Midbrain (tissue), 1 donor: Measurements from ENCODE around the gene UBAC1.
"Not testable (repeated sequence)": the region's sequence is repeated elsewhere in the genome, so short reads cannot be mapped to it uniquely, and the experiment has no call there.

ENCODE experiments used
- DNase-seq: peaks from one replicate; lab custom pipeline; 2025; lab: John Stamatoyannopoulos, UW

The UBAC1 gene

DNA sequence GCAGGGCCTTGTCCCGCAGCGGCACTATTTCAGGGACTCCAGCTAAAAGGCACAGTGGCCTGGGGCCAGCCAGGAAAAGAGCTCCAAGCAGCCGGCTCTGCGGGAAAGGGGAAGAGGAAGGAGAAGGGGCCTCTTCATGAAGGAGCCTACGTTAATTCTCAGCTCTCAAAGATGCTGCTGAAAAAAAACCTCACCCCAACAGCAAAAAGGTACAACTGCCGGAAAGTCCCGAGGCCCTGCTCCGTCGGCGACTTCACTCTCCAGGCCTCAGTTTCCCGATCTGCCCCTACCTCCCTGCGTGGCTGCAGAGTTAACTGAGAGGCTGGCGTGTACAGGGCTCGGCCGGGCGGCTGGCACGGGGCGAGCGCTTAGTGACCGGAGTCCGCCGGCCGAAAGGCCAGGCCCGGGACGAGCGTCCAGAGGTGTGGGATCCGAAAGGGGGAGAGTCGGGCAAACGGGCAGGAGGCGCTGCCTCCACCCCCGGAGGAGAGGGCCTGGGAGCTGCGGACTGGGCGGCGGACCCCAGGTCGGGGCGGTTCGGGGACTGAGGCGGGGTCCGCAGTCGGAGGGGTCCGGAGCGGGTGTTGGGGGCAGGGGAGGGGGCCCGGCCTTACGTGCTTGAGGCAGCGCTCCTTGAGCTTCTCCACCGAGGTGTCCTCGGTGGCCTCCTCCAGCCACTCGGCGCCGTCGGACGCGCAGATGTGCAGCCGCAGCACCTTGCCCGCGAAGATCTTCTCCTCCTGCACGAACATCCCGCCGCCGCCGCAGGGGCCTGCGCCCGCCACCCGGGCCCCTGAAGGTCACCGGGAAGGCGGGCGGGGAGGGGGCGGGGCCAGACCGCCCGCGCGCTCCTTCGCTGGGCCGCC lies 529 bp downstream of the UBAC1 start:
- DNase-seq: no peak

DNA sequence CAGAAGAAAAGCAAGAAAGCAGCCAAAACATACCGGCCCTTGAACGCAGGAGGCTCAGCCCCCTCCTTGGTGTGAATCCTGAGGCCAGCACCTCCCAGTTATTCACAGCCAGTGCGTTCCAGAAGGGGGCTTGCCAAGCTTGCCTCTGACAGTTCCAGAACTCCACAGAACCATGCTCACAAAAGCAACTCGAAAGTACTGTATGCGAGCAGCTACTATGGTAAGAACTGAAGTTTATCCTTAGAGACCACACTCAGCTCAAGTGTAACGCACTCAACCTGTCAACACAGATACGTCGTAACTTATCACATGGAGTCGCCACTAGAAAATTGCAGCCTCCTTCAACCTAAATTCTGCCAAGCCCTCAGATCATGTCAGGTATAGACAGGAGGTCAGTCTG lies 1.4 kb downstream of the UBAC1 start:
- DNase-seq: no peak

DNA sequence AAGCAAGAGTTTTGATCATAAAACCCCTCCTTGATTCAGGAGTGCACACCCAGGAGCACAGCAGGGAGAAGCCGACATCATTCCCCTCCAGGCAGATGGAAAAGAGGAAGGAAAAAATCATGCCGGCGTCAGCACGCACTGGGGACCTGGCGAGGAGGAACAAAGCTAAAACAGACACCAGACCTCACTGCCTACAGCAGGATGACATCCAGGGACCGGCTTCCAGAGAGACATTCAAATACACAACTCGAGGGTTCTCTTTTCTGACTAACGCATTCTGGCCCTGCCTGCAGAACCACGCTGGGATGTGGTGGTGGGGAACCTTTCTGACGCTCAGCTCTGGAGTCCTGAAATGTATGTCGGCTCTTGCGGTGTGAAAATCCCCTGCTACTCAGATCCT lies 2.7 kb downstream of the UBAC1 start:
- no peak for DNase-seq

DNA sequence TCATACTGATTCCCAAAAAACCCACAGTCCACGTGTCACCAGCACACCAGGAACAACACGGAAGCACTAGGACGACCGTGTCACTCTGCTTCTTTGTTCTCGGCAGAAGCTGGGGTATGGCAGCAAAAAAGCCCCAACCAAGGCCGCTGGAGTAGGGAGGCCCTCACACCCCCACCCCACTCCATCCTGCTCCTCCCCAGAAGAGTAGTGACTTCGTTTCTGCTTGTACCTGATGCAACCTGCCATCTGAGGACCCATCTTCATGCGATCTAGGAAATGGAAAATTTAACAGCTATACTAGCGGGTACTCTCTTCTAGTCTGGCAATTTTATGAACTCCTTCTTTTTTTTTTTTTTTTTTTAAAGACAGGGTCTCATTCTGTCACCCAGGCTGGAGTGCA lies 3.7 kb downstream of the UBAC1 start:
- no peak for DNase-seq

- DNase-seq: no peak
These were observed 4.4 kb downstream of the UBAC1 start for GRCh38 chr9:135956802-135957174.

GRCh38 chr9:135955934-135956801 lies 5.0 kb downstream of the UBAC1 start:
- no peak for DNase-seq

GRCh38 chr9:135952664-135953206 lies 8.4 kb downstream of the UBAC1 start:
- no peak for DNase-seq

DNA sequence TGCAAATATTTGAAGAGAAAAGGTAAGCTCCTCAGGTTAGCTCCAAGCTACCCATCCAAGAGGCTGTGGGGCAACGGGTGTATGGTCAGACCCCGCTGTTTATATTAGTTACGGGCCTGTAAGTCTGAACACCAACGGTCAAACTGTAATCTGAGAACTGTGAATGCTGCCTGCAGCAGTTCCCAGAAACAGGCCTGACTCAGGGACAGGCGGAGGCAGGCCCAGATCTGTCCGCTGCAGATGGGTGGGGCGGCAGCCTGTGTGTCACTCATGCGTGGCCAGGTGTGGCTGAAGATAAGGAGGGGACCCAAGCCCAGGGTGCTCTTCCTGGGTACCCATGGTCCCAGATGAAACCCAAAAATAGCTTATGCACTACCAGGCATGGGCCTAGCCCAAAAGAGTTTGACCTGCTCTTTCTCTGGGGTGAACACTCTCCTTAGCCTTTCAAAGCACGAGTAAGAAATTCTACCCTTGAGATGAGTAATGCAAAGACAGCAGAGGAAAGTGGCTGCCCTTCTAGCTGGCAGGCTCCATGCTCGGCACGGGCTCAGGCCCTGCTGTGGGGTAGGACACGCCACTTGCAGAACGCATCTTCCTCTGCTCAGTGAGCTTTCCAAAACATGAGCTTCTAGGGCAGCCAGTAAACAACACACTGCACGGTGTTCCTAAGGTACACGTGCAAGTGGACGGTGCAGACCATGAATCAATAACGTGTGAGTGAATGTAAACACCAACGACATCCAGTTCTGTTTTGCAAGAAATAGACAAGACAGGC lies 9.1 kb downstream of the UBAC1 start:
- no peak for DNase-seq

DNA sequence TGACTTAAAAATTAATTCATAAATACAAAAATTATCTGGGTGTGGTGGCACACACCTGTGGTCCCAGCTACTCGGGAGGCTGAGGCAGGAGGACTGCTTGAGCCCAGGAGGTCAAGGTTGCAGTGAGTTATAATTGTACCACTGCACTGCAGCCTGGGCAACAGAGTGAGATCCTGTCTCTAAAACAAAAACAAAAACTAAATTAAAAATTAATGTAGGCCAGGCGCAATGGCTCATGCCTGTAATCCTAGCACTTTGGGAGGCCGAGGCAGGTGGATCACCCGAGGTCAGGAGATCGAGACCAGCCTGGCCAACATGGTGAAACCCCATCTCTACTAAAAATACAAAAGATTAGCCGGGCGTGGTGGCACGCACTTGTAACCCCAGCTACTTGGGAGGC lies 9.9 kb downstream of the UBAC1 start:
- not testable (repeated sequence) for DNase-seq

DNA sequence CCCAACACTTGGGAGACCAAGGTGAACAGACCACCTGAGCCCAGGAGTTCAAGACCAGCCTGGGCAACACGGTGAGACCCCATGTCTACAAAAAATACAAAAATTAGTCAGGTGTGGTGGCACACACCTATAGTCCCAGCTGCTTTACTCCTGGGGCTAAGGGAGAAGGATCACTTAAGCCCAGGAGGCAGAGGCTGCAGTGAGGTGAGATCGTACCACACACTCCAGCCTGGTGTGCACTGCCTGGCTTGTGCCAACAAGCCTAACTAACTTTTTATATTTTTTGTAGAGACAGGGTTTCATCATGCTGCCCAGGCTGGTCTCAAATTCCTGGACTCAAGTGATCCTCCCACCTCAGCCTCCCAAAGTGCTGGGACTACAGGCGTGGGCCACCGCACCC lies 10.3 kb downstream of the UBAC1 start:
- not testable (repeated sequence) for DNase-seq

DNA sequence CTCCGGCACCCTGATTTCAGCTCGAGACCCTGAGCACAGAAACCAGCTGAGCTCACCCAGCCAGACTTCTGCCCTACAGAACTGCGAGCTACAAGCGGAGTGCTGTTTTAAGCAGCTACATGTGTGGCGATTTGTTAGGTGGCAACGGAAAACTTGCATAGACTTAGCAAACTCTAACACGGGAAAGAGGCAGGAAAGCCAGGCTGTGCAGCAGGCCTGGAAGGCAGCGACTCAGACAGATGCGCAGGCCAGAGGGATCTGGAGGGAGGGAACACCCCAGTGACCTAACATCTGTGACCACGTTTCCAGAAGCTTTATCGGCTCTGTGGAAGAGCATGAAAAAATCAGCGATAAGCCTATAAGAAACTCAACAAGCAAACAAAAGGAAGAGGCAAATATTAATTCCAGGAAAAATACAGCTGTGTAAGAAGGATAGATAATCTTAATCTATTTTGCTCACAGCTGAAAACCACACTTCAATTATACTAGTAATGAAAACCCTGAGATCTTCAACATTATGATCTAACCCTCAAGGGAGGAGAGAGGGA lies 11.0 kb downstream of the UBAC1 start:
- no peak for DNase-seq

DNA sequence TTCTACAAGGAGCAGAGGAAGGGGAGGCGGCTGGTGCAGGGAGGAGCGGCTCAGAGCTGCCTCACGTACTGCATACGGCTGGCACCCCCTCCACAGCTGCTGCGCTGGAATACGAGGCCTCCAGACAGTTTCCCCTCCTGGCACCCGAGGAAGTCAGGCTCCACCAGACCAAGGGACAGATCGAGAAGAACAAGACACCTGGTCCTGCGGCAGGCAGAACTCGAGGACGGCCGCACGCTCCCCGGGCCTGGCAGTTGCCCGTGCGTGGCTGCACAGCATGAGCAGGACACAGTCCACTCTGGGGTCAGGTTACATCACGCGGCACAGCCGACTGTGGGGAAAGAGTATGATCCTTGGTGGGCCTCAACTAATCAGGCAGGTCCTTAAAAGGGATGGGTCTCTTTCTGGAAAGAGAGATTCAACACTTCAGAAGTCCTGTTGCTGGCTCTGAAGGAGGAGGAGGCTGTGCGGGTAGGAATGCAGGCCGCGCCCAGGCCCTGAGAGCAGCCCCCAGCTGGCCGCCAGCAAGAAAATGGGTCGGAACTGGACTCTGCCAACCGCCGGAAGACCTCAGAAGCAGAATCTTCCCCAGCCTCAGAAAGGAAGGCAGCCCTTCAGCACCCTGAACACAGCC lies 11.6 kb downstream of the UBAC1 start:
- no peak for DNase-seq

DNA sequence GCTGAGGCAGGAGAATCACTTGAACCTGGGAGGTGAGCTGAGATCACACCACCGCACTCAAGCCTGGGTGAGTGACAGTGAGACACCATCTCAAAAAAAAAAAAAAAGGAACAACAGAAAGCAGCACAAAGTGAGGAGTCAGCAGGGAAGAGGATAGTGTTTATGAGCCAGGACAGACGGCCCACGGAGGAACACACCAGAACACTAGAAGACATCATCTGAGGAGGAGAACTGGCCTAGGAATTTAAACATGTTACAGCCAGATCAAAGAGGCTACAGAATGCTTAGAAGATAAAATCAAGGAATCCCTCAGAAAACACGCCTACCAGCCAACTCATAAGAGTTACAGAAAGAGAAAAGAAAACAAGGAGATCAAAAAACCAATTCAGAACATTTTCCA lies 12.2 kb downstream of the UBAC1 start:
- DNase-seq: no peak

DNA sequence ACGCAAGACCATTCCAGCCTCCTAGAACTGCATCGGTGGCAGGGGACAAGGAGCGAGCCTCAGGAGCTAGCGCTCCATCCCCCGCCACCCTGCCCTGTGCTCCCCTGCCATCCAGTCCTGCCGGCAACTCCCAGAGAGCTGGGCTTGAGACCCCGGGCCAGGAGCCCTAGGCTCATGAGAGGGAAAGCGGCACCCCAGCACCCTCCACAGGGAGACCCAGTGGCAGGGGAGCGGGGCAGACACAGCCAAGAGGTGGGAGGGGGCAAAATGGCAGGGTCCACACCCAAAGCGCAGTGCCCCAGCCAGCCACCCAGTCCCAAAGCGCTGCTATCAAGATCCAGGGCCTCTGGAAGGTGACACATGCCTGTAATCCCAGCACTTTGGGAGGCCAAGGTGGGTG lies 12.7 kb downstream of the UBAC1 start:
- DNase-seq: no peak

DNA sequence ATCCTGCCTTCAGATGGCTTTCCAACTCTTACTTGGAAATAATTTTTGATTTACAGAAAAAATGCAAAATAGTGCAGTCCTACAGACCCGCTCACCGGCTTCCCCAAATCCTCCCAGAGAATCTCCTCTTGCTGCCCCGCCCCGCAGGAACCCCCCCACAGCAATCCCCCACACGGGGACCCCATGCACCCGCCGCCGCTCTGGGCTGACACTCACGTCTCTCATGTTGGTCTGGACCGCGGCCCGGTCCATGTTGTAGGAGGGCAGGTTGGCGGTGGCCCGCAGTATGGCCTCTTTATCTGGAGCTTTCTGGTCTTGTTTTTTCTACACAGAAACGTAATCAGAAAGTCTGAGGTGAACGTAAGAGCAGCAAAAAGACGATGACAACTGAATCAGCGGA lies 13.6 kb downstream of the UBAC1 start:
- DNase-seq: no peak

- DNase-seq: not testable (repeated sequence)
These were observed 14.1 kb downstream of the UBAC1 start for GRCh38 chr9:135947105-135947504.

DNA sequence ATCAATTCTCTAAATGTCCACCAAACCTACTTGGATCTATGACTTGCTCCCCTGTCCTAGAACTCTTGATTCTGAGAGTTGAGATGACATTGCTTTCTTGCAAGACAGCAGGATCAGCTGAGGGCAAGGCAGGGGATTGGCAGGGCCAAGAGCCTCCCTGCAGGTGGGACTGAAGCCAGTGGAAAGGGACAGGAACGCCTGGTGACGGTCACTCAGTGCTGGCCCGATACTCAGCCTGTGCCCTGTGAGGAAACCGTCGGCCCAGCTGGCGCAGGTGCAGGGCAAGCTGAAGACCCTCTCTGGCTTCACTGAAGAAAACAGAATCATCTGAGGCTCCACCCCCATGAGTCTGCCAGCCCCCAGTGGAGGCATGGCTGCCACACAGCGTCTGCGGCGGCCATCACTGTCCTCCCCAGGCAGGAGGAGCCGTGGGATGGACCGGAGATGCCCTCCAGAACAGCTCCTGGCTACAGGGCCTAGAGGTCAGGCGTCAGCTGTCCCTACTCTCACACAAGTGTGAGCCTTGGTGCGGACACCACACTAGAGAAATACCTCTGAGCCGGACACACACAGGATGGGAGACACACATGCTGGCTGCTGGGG lies 14.7 kb downstream of the UBAC1 start:
- DNase-seq: no peak

GRCh38 chr9:135945969-135946368 lies 15.2 kb downstream of the UBAC1 start:
- no peak for DNase-seq

GRCh38 chr9:135944444-135945252 lies 16.5 kb downstream of the UBAC1 start:
- no peak for DNase-seq

- DNase-seq: not testable (repeated sequence)
These were observed 17.6 kb downstream of the UBAC1 start for GRCh38 chr9:135943604-135944003.
